ENCODE measurements around the gene TENT4A.
A peak's percentile ranks its signal among the peaks of the same experiment; 100 is the strongest.

TENT4A gene

DNA sequence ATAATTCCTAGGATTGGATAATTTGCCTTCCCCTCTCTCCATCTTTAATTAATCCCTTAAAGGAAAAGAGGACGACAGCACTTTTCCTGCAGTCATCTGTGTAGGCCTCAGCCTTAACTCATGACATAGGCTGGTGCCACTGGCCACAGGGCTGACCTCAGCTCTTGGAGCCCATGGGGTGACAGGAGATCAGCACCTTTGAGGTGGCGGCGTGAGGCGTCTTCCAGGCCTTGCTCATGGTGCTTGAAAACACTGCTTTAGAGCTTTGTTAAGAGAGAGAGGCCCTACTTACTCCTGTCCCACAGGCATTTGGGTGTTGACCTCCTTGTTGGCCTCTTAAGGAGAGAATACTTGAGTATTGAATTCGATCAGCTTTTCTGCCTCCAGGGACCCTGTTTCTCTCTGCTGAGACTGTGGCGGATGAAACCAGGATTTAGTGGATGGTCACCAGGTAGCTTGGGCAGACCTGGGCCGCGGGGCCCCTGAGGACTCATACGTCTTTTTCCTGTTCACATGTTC, 23.4 kb downstream of the TENT4A start:
- Histone ChIP-seq H3K36me3 (ENCODE audit: control insufficient read depth in 1 of 2, insufficient read depth in 2 of 2, low read depth in 1 of 2, low read length in 2 of 2) (peaks cover 32 to 45% of the 10 kb centered on the region in 2 experiments), H4K91ac (ENCODE audit: low read length) (no peak overlapping the region), H3K27me3 (ENCODE audit: control insufficient read depth in 1 of 2, insufficient read depth in 1 of 2, low read length in 2 of 2) (no peaks in the 10 kb centered on the region), H2BK15ac (ENCODE audit: low read depth, poor library complexity, severe bottlenecking) (no peak overlapping the region), H2BK12ac (ENCODE audit: low read length in 2 of 2) (no peak overlapping the region), H3K9ac (ENCODE audit: low read length) (no peak overlapping the region), H3K4me1 (ENCODE audit: control insufficient read depth, insufficient read depth, low read depth, low read length) (peaks cover 24% of the 10 kb centered on the region), H3K79me1 (replicated peaks; ENCODE audit: low read length, poor library complexity, severe bottlenecking) (peaks cover 34% of the 10 kb centered on the region), H2AK5ac (ENCODE audit: low read length, severe bottlenecking) (no peak overlapping the region), H3K4me2 (ENCODE audit: low read length, poor library complexity, severe bottlenecking) (no peak overlapping the region), H2AFZ (ENCODE audit: low read depth, low read length) (no peak overlapping the region), H3K23ac (ENCODE audit: low read length in 2 of 2) (no peak overlapping the region), H3K4ac (ENCODE audit: low read depth in 1 of 2, low read length in 2 of 2) (no peak overlapping the region), H4K8ac (ENCODE audit: low read length) (no peak overlapping the region), H3K18ac (ENCODE audit: low read depth in 1 of 2, low read length in 2 of 2) (no peak overlapping the region), H2BK120ac (ENCODE audit: low read depth, low read length) (no peak overlapping the region), H3K27ac (ENCODE audit: low read length, poor library complexity, severe bottlenecking) (no peak overlapping the region), H3K4me3 (ENCODE audit: insufficient read depth in 1 of 2, low read depth in 1 of 2, low read length in 2 of 2) (no peak overlapping the region), H3K9me3 (ENCODE audit: control insufficient read depth, low read length) (no peaks in the 10 kb centered on the region), H2BK5ac (ENCODE audit: low read depth, low read length, poor library complexity, severe bottlenecking) (no peak overlapping the region), H3K14ac (ENCODE audit: low read length in 2 of 2) (peak overlapping the region in 1 of 2 experiments; percentile 26)
- DNase-seq: no peak
- WGBS: 97% methylated on average over 9 of the region's 9 CpGs

DNA sequence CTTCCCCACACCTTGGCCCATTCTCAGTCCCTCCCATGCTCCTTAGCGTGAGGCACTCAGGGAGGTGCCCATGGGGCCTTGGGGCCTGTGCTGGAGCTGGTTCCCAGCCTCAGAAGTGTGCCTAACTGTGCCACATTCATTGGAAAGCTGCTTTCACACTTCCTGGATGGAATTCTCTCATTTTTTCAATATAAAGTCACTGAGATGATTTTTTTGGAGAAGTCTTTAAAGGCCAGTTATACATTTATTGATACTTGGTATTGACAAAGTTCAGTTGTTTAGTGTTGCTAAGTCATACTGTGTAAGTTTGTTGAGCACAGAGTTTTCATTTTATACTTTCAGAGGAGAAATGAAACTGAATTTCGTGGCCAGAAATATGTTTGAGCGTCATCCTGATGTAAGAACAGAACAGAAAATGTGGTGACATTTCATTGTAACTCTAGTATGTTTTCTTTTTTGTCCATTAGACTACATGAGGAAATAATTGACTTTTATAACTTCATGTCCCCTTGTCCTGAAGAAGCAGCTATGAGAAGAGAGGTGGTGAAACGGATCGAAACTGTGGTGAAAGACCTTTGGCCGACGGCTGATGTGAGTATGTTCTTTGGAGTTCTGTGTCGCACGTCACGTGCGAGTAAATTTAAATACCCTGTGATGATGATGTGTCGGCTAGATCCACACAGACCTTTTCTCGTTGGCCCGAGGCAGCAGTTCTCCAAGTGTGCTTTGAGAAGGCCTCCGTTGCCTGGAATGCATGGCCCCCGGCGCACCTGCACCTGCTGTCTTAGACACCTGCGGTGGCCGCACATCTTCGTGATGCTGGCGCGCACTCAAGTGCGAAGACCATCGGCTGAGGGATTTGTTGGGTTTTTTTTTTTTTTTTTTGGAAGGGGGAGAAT, 24.1 kb downstream of the TENT4A start:
- Histone ChIP-seq H2AK5ac (ENCODE audit: low read length, severe bottlenecking) (no peak overlapping the region), H2BK15ac (ENCODE audit: low read depth, poor library complexity, severe bottlenecking) (no peak overlapping the region), H3K9me3 (ENCODE audit: control insufficient read depth, low read length) (no peaks in the 10 kb centered on the region), H3K36me3 (ENCODE audit: control insufficient read depth in 1 of 2, insufficient read depth in 2 of 2, low read depth in 1 of 2, low read length in 2 of 2) (peaks cover 35 to 48% of the 10 kb centered on the region in 2 experiments), H3K4me3 (ENCODE audit: insufficient read depth in 1 of 2, low read depth in 1 of 2, low read length in 2 of 2) (no peak overlapping the region), H2AFZ (ENCODE audit: low read depth, low read length) (no peak overlapping the region), H2BK5ac (ENCODE audit: low read depth, low read length, poor library complexity, severe bottlenecking) (no peak overlapping the region), H4K8ac (ENCODE audit: low read length) (no peak overlapping the region), H2BK12ac (ENCODE audit: low read length in 2 of 2) (no peak overlapping the region), H3K23ac (ENCODE audit: low read length in 2 of 2) (no peak overlapping the region), H3K4ac (ENCODE audit: low read depth in 1 of 2, low read length in 2 of 2) (no peak overlapping the region), H3K14ac (ENCODE audit: low read length in 2 of 2) (peak overlapping the region in 1 of 2 experiments; percentile 26), H3K27ac (ENCODE audit: low read length, poor library complexity, severe bottlenecking) (no peak overlapping the region), H3K4me1 (ENCODE audit: control insufficient read depth, insufficient read depth, low read depth, low read length) (peaks cover 20% of the 10 kb centered on the region), H3K79me1 (replicated peaks; ENCODE audit: low read length, poor library complexity, severe bottlenecking) (peaks cover 39% of the 10 kb centered on the region), H2BK120ac (ENCODE audit: low read depth, low read length) (no peak overlapping the region), H4K91ac (ENCODE audit: low read length) (no peak overlapping the region), H3K9ac (ENCODE audit: low read length) (no peak overlapping the region), H3K4me2 (ENCODE audit: low read length, poor library complexity, severe bottlenecking) (no peak overlapping the region), H3K18ac (ENCODE audit: low read depth in 1 of 2, low read length in 2 of 2) (no peak overlapping the region), H3K27me3 (ENCODE audit: control insufficient read depth in 1 of 2, insufficient read depth in 1 of 2, low read length in 2 of 2) (no peaks in the 10 kb centered on the region)
- no peak for DNase-seq
- WGBS: 96% methylated on average over 17 of the region's 24 CpGs

DNA sequence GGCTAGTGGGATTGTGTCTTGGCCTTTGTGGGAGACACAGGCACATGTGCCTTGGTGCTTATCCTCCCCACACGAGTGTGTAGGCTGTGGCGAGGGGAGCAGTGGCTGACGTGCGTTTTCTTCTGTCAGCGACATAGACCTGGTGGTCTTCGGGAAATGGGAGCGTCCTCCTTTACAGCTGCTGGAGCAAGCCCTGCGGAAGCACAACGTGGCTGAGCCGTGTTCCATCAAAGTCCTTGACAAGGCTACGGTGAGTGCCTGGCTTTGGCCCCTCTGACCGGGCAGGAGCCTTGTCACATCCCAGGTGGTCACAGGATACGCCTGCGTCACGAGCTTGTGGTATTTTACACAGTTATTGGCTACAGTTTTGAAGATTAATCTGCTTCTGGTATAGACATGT, 26.4 kb downstream of the TENT4A start:
- Histone ChIP-seq H2BK12ac (ENCODE audit: low read length in 2 of 2) (no peak overlapping the region), H3K4ac (ENCODE audit: low read depth in 1 of 2, low read length in 2 of 2) (no peak overlapping the region), H2AK5ac (ENCODE audit: low read length, severe bottlenecking) (no peak overlapping the region), H2BK15ac (ENCODE audit: low read depth, poor library complexity, severe bottlenecking) (no peak overlapping the region), H3K9ac (ENCODE audit: low read length) (no peak overlapping the region), H3K27me3 (ENCODE audit: control insufficient read depth in 1 of 2, insufficient read depth in 1 of 2, low read length in 2 of 2) (no peaks in the 10 kb centered on the region), H3K4me1 (ENCODE audit: control insufficient read depth, insufficient read depth, low read depth, low read length) (peaks cover 13% of the 10 kb centered on the region), H3K36me3 (ENCODE audit: control insufficient read depth in 1 of 2, insufficient read depth in 2 of 2, low read depth in 1 of 2, low read length in 2 of 2) (peaks cover 41 to 67% of the 10 kb centered on the region in 2 experiments), H2AFZ (ENCODE audit: low read depth, low read length) (no peak overlapping the region), H3K79me1 (replicated peaks; ENCODE audit: low read length, poor library complexity, severe bottlenecking) (peaks cover 39% of the 10 kb centered on the region), H3K27ac (ENCODE audit: low read length, poor library complexity, severe bottlenecking) (no peak overlapping the region), H3K4me2 (ENCODE audit: low read length, poor library complexity, severe bottlenecking) (no peak overlapping the region), H2BK5ac (ENCODE audit: low read depth, low read length, poor library complexity, severe bottlenecking) (no peak overlapping the region), H4K8ac (ENCODE audit: low read length) (no peak overlapping the region), H3K9me3 (ENCODE audit: control insufficient read depth, low read length) (no peaks in the 10 kb centered on the region), H3K14ac (ENCODE audit: low read length in 2 of 2) (no peak overlapping the region), H2BK120ac (ENCODE audit: low read depth, low read length) (no peak overlapping the region), H3K4me3 (ENCODE audit: insufficient read depth in 1 of 2, low read depth in 1 of 2, low read length in 2 of 2) (no peak overlapping the region), H3K23ac (ENCODE audit: low read length in 2 of 2) (no peak overlapping the region), H4K91ac (ENCODE audit: low read length) (no peak overlapping the region), H3K18ac (ENCODE audit: low read depth in 1 of 2, low read length in 2 of 2) (no peak overlapping the region)
- no peak for DNase-seq
- 97% methylated on average over 15 of the region's 15 CpGs for WGBS

DNA sequence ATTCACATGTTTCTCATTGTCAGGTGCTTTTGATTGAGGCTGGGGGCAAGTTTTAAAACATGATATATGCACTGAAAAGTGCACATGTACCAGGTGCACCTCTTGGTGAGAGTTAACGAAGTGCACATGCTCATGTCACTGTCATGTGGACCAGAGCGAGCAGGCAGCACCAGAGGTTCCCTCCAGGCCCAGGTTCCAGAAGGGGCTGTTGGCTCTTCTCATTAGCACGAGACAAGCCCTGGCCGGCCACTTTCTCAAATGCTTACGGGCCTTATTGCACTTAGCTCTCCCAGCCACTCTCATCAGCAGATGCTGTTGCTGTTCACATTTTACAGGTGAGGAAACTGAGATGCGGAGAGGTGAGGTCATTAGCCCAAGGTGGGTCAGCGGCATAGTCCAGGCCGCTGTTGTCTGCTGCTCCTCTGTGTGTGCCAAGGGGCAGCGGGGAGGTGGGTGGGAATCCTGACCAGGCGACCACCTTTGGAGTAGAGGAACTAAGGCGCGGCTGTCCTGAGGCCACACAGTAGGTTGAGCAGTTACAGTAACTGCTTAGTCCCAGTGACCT, 27.4 kb downstream of the TENT4A start:
- no peak overlapping the region for H3K4ac ChIP-seq (ENCODE audit: low read depth in 1 of 2, low read length in 2 of 2)
- H2BK15ac ChIP-seq (ENCODE audit: low read depth, poor library complexity, severe bottlenecking): no peak overlapping the region
- no peak overlapping the region for H2BK12ac ChIP-seq (ENCODE audit: low read length in 2 of 2)
- H3K14ac ChIP-seq (ENCODE audit: low read length in 2 of 2): no peak overlapping the region
- no peak overlapping the region for H3K18ac ChIP-seq (ENCODE audit: low read depth in 1 of 2, low read length in 2 of 2)
- H4K8ac ChIP-seq (ENCODE audit: low read length): no peak overlapping the region
- H3K4me2 ChIP-seq (ENCODE audit: low read length, poor library complexity, severe bottlenecking): no peak overlapping the region
- H3K4me3 ChIP-seq (ENCODE audit: insufficient read depth in 1 of 2, low read depth in 1 of 2, low read length in 2 of 2): no peak overlapping the region
- H3K9me3 ChIP-seq (ENCODE audit: control insufficient read depth, low read length): no peaks in the 10 kb centered on the region
- DNase-seq: no peak
- H3K79me1 ChIP-seq (replicated peaks; ENCODE audit: low read length, poor library complexity, severe bottlenecking): peaks cover 39% of the 10 kb centered on the region
- H3K4me1 ChIP-seq (ENCODE audit: control insufficient read depth, insufficient read depth, low read depth, low read length): peaks cover 11% of the 10 kb centered on the region
- no peak overlapping the region for H3K23ac ChIP-seq (ENCODE audit: low read length in 2 of 2)
- no peak overlapping the region for H3K9ac ChIP-seq (ENCODE audit: low read length)
- WGBS: 95% methylated on average over 12 of the region's 12 CpGs
- H4K91ac ChIP-seq (ENCODE audit: low read length): no peak overlapping the region
- H3K27ac ChIP-seq (ENCODE audit: low read length, poor library complexity, severe bottlenecking): no peak overlapping the region
- H2AFZ ChIP-seq (ENCODE audit: low read depth, low read length): no peak overlapping the region
- H3K27me3 ChIP-seq (ENCODE audit: control insufficient read depth in 1 of 2, insufficient read depth in 1 of 2, low read length in 2 of 2): no peaks in the 10 kb centered on the region
- no peak overlapping the region for H2BK5ac ChIP-seq (ENCODE audit: low read depth, low read length, poor library complexity, severe bottlenecking)
- peaks cover 47 to 71% of the 10 kb centered on the region in 2 experiments for H3K36me3 ChIP-seq (ENCODE audit: control insufficient read depth in 1 of 2, insufficient read depth in 2 of 2, low read depth in 1 of 2, low read length in 2 of 2)
- H2AK5ac ChIP-seq (ENCODE audit: low read length, severe bottlenecking): no peak overlapping the region
- no peak overlapping the region for H2BK120ac ChIP-seq (ENCODE audit: low read depth, low read length)
